ENCODE results near the gene MUC21.

GRCh38 chr6:30981942-30982772 lies 1.4 kb upstream of the MUC21 start:
- no peak for TF ChIP-seq HDGF (IDR thresholded peaks at IDR 0.05)
- TF ChIP-seq ZNF274 (IDR thresholded peaks at IDR 0.05; ENCODE audit: borderline replicate concordance, low read depth, low read length), result no peak
- TF ChIP-seq ESRRA (IDR thresholded peaks at IDR 0.05; ENCODE audit: borderline replicate concordance, low read depth), result no peak
- no peak for TF ChIP-seq MAFK (IDR thresholded peaks at IDR 0.05; ENCODE audit: low read length)
- TF ChIP-seq MYC (IDR thresholded peaks at IDR 0.05; ENCODE audit: low read depth, low read length), result no peak
- TF ChIP-seq MYC (CRISPR knock-in tag; IDR thresholded peaks at IDR 0.05; ENCODE audit: borderline replicate concordance, low read depth), result no peak
- TF ChIP-seq, protein P1, sequence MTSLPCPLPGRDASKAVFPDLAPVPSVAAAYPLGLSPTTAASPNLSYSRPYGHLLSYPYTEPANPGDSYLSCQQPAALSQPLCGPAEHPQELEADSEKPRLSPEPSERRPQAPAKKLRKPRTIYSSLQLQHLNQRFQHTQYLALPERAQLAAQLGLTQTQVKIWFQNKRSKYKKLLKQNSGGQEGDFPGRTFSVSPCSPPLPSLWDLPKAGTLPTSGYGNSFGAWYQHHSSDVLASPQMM (CRISPR knock-in tag; IDR thresholded peaks at IDR 0.05), result no peak
- no peak for TF ChIP-seq BACH1 (tag; IDR thresholded peaks at IDR 0.05)
- TF ChIP-seq STAT5B (CRISPR knock-in tag; IDR thresholded peaks at IDR 0.05), result no peak
- peak in 2 of 3 experiments; percentile 7 to 27; a peak in 1 of 6 replicates for TF ChIP-seq CTCF (IDR thresholded peaks at IDR 0.05 in 2 of 3, conservative IDR thresholded peaks at IDR 0.05 in 1 of 3; ENCODE audit: insufficient read depth in 2 of 3, low read depth in 1 of 3, low read length in 3 of 3)
- TF ChIP-seq KLF13 (tag; IDR thresholded peaks at IDR 0.05; ENCODE audit: borderline replicate concordance, low read depth), result no peak
- TF ChIP-seq POLR2A (conservative IDR thresholded peaks at IDR 0.05), result no peak
